Endodermal cell (in vitro differentiated cells): ENCODE measurements around the gene ZSCAN10. TPM values are rescaled to one million over a fixed set of nuclear protein-coding genes. Genes with fewer than 3 reads are reported as not detected.

Source experiments
- DNase-seq: peaks from one replicate; pipeline ENCODE4 v3.0.0-alpha.2; 2017
- H3K27ac ChIP-seq: 2 replicates; pipeline ENCODE4 v1.5.1; 2013; ENCODE audit warnings: mild to moderate bottlenecking, low read depth, low read length, moderate library complexity
- H3K27me3 ChIP-seq: 2 replicates; pipeline ENCODE4 v1.6.1; 2013; ENCODE audit warnings: mild to moderate bottlenecking, low read length, moderate library complexity; ENCODE audit not compliant: insufficient read depth, control insufficient read depth, poor library complexity, severe bottlenecking
- H3K36me3 ChIP-seq: 2 replicates; pipeline ENCODE4 v1.7.0; 2013; ENCODE audit warnings: mild to moderate bottlenecking, low read length, moderate library complexity; ENCODE audit not compliant: control insufficient read depth, insufficient read depth
- H3K4me1 ChIP-seq: one replicate; pipeline ENCODE4 v1.7.0; 2013; ENCODE audit warnings: low read length; ENCODE audit not compliant: control insufficient read depth, insufficient read depth
- H3K4me3 ChIP-seq: 2 replicates; pipeline ENCODE4 v1.5.1; 2013; ENCODE audit warnings: mild to moderate bottlenecking, low read length, moderate library complexity
- H3K9ac ChIP-seq: 2 replicates; pipeline ENCODE4 v1.6.1; 2013; ENCODE audit warnings: mild to moderate bottlenecking, low read length, moderate library complexity; ENCODE audit not compliant: poor library complexity, severe bottlenecking; ENCODE audit errors: extremely low read depth
- H3K9me3 ChIP-seq: 2 replicates; pipeline ENCODE4 v1.6.1; 2013; ENCODE audit warnings: mild to moderate bottlenecking, low read length, moderate library complexity; ENCODE audit not compliant: control insufficient read depth
- H3K27ac Mint-ChIP-seq: 2 replicates; pipeline ENCODE4 v1.8.0; 2020; ENCODE audit warnings: mixed read lengths
- H3K27me3 Mint-ChIP-seq: 2 replicates; pipeline ENCODE4 v1.8.0; 2021; ENCODE audit warnings: mild to moderate bottlenecking, mixed read lengths; ENCODE audit not compliant: insufficient read depth
- H3K36me3 Mint-ChIP-seq: 2 replicates; pipeline ENCODE4 v1.8.0; 2020; ENCODE audit warnings: low read depth, mixed read lengths
- H3K4me1 Mint-ChIP-seq: 2 replicates; pipeline ENCODE4 v1.8.0; 2020; ENCODE audit warnings: mixed read lengths
- H3K4me3 Mint-ChIP-seq: 2 replicates; pipeline ENCODE4 v1.8.0; 2020; ENCODE audit warnings: mild to moderate bottlenecking, moderate library complexity, mixed read lengths
- H3K9me3 Mint-ChIP-seq: 2 replicates; pipeline ENCODE4 v1.8.0; 2020; ENCODE audit warnings: mild to moderate bottlenecking, mixed read lengths
- CTCF ChIP-seq: fragments of 200-600 bp; sonication (generic); conservative IDR thresholded peaks from 2 replicates; pipeline ENCODE4 v1.5.0; 2021; ENCODE audit warnings: antibody characterized with exemption, mild to moderate bottlenecking
- WGBS, 2 experiments: methylation state at CpG; one replicate each; pipeline versions ENCODE4 v1.1.5 to v1.1.7; 2013; ENCODE audit warnings: missing lambda C conversion rate in 2 of 2, mixed read lengths in 1 of 2; ENCODE audit not compliant: insufficient coverage in 1 of 2, insufficient read length in 1 of 2; 5-methylcytosine and 5-hydroxymethylcytosine counted together
- total RNA-seq, 2 donors: library from RNA; stranded (reverse); fragmentation: NEBNext Ultra II Directional in 1 of 2; extraction: Animal tissue kit (Norgen Biotek cat#: 25700) in 1 of 2; gene quantifications; 2 replicates in 1 of 2; 3 replicates in 1 of 2; pipeline ENCODE4 v1.2.1, GENCODE V29; 2021

Gene ZSCAN10
- total RNA-seq, 2 donors from 2014 or later, result 36.6 to 70.0 TPM

GRCh38 chr16:3097266-3097665 lies 1.8 kb downstream of the ZSCAN10 start:
- TF ChIP-seq CTCF, result peak; percentile 13
- peaks cover 25% of the 10 kb centered on the region for H3K4me1 Mint-ChIP-seq
- H3K4me1 ChIP-seq, result peaks cover 10% of the 10 kb centered on the region
- no peaks in the 10 kb centered on the region for H3K9me3 Mint-ChIP-seq
- H3K4me3 Mint-ChIP-seq, result peak overlapping the region; percentile 97
- H3K27me3 Mint-ChIP-seq, result no peaks in the 10 kb centered on the region
- WGBS, 2 experiments, result 42 to 49% methylated on average over 3 to 7 of the region's 8 CpGs
- H3K27ac ChIP-seq, result no peak overlapping the region
- H3K27ac Mint-ChIP-seq, result peak overlapping the region; percentile 94
- H3K4me3 ChIP-seq, result peak overlapping the region; percentile 91
- peaks cover 15% of the 10 kb centered on the region for H3K36me3 Mint-ChIP-seq
- no peaks in the 10 kb centered on the region for H3K27me3 ChIP-seq
- H3K9ac ChIP-seq, result no peak overlapping the region
- H3K36me3 ChIP-seq, result peaks cover 4% of the 10 kb centered on the region
- DNase-seq, result peak; percentile 59
- H3K9me3 ChIP-seq, result no peaks in the 10 kb centered on the region

GRCh38 chr16:3096362-3096761 lies 2.7 kb downstream of the ZSCAN10 start:
- 94 to 97% methylated on average over 5 to 6 of the region's 6 CpGs for WGBS, 2 experiments
- no peak overlapping the region for H3K4me3 ChIP-seq
- Mint-ChIP-seq H3K4me3 (no peak overlapping the region), H3K36me3 (peaks cover 24% of the 10 kb centered on the region), H3K4me1 (peaks cover 20% of the 10 kb centered on the region), H3K27ac (no peak overlapping the region), H3K27me3 (no peaks in the 10 kb centered on the region), H3K9me3 (no peaks in the 10 kb centered on the region)
- no peak overlapping the region for H3K9ac ChIP-seq
- peaks cover 10% of the 10 kb centered on the region for H3K4me1 ChIP-seq
- H3K27ac ChIP-seq, result no peak overlapping the region
- no peaks in the 10 kb centered on the region for H3K9me3 ChIP-seq
- H3K36me3 ChIP-seq, result peaks cover 4% of the 10 kb centered on the region
- no peak for TF ChIP-seq CTCF
- no peaks in the 10 kb centered on the region for H3K27me3 ChIP-seq
- no peak for DNase-seq

- no peaks in the 10 kb centered on the region for H3K27me3 Mint-ChIP-seq
- peaks cover 29% of the 10 kb centered on the region for H3K36me3 Mint-ChIP-seq
- H3K4me3 ChIP-seq, result no peak overlapping the region
- TF ChIP-seq CTCF, result peak; percentile 48
- peaks cover 10% of the 10 kb centered on the region for H3K4me1 ChIP-seq
- no peaks in the 10 kb centered on the region for H3K27me3 ChIP-seq
- peaks cover 16% of the 10 kb centered on the region for H3K4me1 Mint-ChIP-seq
- no peaks in the 10 kb centered on the region for H3K9me3 ChIP-seq
- WGBS, 2 experiments, result 88 to 93% methylated on average over 2 to 4 of the region's 4 CpGs
- no peak overlapping the region for H3K9ac ChIP-seq
- H3K4me3 Mint-ChIP-seq, result no peak overlapping the region
- no peak overlapping the region for H3K27ac Mint-ChIP-seq
- no peaks in the 10 kb centered on the region for H3K9me3 Mint-ChIP-seq
- no peak overlapping the region for H3K27ac ChIP-seq
- peak; percentile 59 for DNase-seq
- peaks cover 4% of the 10 kb centered on the region for H3K36me3 ChIP-seq
Observed at GRCh38 chr16:3095869-3096268, 3.2 kb downstream of the ZSCAN10 start.
